ENCODE measurements around the gene CXorf51B. TPM values are rescaled to one million over a fixed set of nuclear protein-coding genes. Genes with fewer than 3 reads are reported as not detected.

The CXorf51B gene
- total RNA-seq, result not detected

GRCh38 chrX:146809471-146809870 is at the start of gene CXorf51B:
TSS of gene CXorf51B (plus strand) at chrX:146809771. CDS start at chrX:146809792, 21 bp downstream.

DNA sequence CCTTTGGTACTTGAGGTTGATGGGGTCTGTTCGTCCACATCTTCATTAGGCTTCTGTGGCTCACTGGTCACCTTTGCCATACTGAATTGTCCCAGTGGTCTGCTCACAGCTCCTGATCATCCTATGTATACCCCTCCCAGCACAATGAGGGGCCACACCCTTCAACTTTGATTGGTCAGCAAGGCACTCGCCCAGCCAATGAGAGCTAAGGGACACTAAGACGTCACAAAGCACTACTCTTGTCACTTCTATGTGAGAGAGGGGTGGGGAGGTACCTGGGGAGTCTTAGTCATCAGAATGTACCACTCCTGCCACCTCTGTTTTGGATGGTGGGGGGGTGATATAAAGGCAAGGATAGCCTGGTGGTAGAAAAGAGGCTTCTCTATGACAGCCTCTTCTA is 5.1 kb downstream of the CXorf51B start, which contains the start of gene CXorf51A:
Gene CXorf51A, minus strand, starts transcription at position 101 of the 400 bp plus-strand sequence. Its CDS starts 21 bp downstream, at position 80.

Other genes with a start within 250 kb of the CXorf51B start
- gene CXorf51A, start 5.0 kb downstream of the CXorf51B start, total RNA-seq, result not detected